ENCODE results near the gene DYRK3.

- TF ChIP-seq CTCF (IDR thresholded peaks at IDR 0.05; ENCODE audit: low read depth, low read length, poor library complexity, severe bottlenecking) (no peak), EZH2phosphoT487 (IDR thresholded peaks at IDR 0.05; ENCODE audit: borderline replicate concordance, low read length) (no peak)
Observed at GRCh38 chr1:206637605-206638004, 2.3 kb downstream of the DYRK3 start.
